DMS 273 (cell line): ENCODE measurements around the gene SLC4A11.

Experiments used
- DNase-seq: peaks from one replicate; lab custom pipeline; 2025; ENCODE audit not compliant: unreplicated experiment; lab: John Stamatoyannopoulos, UW

The SLC4A11 gene

DNA sequence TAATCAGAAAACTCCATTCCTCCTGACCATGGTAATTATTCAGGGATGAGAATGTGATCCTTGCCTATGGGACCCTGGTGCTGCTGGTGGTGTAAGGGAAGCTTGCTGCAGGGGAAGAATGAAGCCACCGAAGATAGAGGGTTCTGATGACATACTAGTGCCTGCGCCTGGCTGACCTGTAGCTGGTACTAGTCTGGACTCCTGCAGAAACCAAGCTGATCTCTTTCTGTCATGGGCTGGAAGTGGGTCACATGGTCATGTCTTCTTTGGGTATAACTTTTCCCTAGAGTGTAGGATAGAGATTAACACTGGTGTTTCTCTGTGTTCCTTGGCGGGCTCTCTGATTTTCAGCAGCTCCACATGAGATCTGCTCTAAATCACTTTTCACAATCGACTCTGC, 8.6 kb upstream of the SLC4A11 start:
- no peak for DNase-seq

DNA sequence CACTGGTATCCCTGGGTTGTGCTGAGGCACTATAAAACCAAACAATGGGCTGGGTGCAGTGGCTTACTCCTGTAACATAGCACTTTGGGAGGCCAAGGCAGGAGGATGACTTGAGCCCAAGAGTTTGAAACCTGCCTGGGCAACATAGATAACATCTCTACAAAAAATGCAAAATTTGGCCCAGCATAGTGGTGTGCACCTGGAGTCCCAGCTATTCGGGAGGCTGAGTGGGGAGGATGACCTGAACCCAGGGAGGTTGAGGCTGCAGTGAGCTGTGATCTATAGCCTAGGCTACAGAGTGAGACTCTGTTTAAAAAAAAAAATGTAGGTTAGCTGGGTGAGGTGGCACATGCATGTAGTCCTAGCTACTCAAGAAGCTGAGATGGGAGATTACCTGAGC, 7.7 kb upstream of the SLC4A11 start:
- DNase-seq: no peak

DNA sequence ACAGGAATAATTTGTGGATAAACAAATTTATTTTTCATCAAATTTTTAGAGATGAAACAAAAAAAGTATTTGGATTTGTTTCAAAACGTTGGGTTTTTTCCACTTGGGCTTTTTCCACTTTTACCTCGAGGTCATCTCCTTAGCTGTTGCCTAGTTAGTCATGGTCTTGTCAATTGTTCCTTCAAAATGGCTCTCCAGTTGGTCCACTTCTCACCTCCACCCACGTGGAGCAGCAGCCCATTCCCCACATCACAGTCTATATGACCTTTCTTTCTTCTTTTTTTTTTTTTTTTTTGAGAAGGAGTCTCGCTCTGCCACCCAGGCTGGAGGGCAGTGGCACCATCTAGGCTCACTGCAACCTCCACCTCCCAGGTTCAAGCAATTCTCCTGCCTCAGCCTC, 6.7 kb upstream of the SLC4A11 start:
- no peak for DNase-seq

DNA sequence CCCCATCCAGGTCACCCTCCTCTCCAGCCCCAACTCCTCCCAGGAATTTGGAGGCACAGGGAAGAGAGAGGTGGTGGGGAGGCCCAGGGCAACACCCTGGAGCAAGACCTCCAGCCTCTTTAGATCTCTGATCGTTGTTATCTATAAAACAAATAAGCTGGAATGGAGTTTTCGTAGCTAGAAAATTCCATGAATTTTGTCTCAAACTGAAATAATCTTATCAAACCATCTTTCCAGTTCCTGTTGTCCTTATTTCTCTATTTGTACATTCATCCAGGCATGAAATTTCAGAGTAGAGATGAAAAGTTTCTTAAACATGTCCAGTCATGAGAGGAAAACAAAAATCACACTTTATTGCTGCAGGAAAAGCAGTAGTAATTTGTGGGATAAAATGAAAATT, 6.2 kb upstream of the SLC4A11 start:
- no peak for DNase-seq

DNA sequence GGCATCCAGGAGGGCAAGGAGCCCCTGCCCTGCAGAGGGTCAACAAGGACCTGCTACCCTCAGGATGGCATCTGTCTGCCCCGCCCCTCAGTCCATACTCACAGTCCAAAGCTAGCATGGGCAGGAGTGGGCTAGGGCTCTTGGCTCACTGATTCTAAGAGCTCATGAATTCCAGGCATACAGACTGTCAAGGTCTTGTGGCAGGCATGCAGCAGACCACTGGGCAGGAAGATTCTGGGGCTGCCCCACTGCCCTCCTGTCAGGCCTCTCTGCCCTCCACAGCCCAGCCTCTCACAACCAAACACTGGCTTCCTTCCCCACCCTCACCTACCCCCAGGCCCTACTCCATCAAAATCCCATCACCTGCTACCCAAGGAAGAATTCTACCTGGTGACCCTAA, 5.6 kb upstream of the SLC4A11 start:
- DNase-seq: no peak

DNA sequence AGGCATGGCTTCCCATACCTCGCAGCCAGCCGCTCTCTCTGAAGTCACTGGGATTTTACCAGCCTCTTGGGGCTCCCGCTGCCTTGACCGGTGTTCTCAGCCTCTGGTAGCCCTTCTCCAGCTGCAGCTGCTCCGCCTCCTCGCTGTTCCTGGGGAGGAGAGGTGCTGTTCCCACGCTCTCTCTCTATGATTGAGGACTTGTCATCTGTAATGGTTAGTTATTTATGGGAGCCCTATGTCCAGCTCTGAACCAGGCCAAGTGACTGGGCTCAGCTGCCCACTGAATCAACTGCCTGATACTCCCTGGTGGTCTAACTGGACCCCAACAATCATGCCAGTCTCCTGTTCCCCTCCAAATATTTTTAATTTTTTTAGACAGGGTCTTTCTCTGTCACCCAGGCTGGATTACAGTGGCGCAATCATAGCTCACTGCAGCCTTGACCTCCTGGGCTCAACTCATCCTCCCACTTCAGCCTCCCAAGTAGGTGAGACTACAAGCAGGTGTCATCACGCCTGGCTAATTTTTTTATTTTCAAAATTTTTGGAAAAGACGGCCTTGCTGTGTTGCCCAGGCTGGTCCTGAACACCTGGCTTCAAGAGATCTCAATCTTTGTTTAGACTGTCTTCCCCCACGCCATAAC, 4.8 kb upstream of the SLC4A11 start:
- DNase-seq: no peak

DNA sequence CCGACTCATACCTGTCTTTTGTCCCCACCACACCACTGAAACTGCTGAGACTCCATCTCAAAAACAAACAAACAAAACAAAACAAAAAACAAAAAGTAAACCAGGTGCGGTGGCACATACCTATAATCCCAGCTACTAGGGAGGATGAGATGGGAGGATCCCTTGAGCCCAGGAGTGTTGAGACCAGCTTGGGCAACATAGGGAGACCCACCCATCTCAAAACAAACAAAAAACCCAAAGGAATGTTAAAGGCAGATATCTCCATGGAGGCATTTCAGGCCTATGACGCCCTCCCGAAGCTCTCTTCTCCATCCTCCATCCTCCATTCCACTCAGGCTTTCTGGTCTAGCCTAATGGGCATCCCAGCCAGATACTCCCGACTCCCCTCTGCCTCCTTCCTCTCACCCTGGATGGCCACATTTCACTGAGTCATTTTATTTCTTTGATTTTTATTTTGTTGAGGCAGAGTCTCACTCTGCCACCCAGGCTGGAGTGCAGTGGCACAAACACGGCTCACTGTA, 3.2 kb upstream of the SLC4A11 start:
- DNase-seq: no peak

DNA sequence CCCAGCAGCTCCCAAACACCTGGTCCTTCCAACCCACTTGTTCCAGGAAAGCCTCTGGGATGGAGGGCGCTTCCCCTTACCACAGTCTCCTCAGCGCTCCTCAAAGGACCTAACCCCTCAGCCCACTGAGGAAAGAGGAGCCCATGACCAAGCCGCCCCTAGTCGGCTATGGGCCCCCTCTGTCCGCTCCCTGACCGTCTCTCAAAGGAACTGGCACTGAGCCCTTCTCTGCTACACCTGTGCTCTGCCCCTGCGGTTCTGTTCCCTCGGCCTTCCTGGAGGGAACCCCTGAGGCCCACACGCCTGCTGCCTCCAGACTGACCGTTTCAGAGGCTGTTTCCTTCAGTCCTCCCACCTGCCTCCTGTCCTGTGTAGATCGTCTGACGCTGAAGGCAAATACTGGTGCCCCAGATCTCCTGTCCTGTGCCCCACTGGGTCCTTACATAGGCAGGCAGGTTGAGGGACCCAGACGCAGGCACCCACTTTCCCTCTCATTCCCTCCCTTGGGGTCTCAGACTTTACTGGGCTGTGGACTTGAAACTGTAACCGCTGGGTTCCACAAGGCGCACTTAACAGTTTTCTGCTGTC, 1.9 kb upstream of the SLC4A11 start:
- no peak for DNase-seq

DNA sequence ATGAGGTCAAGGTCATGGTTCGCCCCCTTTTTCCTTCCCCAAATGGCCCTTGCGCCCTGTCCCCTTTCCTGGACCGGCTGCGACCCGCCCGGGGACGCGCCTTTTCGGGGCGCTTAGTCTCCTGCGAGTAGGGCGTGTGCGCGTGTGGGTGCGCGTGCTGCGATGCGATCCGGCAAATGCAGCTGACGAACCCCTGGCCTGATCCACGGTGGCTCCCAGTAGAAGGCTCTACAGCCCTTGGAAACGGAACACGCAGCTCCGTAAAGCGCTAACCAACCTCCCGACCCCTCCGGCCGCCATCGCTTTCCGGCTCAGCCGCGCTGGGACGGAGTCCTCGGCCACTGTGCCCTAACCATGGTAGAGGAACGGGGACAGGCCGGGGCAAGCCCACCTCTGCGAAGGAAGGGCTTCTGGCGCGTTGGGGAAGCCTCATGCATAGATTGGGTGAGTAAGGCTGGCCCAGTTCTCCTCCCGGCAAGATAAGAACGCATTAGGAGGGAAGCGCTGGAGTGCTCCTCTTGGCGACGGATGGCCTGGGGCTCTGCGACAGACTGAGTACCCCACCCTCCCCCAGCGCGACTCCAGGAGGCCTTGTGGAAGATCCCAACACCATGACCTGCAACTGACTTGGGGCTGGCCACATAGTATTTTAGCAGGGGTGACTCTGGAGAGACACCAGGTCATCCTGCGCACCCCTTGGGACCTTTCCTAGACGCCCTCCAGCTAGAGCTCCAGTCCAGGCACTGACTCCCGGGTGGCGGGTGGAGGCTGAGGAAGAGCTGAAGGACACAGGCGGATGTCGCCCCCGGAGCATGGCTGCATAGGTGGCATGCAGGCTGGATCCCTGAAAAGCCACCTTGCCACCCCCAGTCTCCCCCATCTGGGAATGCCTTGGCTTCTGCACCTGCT, 1.1 kb upstream of the SLC4A11 start:
- peak; percentile 64 for DNase-seq

DNA sequence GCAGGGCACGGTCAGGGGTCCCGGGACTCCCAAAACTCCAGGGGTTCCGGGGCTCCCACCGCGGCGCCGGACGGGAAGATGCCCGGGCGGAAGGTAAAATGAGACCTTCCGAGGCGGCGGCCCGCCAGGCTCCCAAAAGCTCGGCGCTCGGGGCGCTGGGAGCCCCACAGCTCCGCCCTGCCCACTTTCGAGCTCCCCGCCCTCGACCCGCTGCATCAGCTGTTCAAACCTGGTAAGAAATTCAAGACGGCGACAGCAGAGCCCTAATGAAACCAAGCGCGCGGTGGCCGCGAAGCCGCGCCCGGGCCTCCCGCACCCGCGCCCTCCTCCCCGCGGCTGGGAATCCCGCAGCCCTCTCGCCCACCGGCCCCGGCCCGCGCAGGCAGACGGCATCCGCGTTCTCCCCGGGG, 369 bp downstream of the SLC4A11 start:
- peak; percentile 77 for DNase-seq

DNA sequence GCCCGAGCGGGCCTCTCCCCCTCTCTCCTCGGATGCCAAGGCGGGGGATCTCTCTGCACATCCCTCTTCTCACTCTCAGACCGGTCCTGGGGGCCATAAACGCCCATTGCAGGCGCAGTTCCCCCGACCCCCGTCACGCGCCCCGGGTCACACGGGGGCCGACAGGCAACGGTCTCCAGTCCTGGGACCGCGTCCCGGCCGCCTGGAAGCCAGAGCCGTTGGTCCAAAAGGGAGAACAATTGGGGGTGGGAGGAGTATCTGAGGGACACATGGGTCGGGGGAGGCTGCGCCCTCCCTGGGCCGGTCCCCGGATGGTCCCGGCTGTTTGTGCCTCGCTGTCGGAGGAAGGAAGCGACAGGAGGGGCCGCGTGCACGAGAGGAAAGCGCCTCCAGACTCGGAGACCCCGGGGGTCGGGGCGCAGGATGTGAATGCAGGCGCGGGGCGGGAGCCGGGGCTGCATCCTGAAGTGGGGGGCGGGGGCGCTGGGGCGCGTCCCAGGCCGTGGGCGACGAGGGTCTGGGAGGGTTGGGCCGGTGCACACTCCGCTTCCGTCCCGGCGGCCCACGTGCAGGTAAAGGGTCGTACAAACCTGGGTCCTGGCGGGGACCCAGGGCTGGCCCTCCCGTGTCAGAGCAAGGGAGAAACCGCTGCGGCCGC, 903 bp downstream of the SLC4A11 start:
- DNase-seq: peak; percentile 43

DNA sequence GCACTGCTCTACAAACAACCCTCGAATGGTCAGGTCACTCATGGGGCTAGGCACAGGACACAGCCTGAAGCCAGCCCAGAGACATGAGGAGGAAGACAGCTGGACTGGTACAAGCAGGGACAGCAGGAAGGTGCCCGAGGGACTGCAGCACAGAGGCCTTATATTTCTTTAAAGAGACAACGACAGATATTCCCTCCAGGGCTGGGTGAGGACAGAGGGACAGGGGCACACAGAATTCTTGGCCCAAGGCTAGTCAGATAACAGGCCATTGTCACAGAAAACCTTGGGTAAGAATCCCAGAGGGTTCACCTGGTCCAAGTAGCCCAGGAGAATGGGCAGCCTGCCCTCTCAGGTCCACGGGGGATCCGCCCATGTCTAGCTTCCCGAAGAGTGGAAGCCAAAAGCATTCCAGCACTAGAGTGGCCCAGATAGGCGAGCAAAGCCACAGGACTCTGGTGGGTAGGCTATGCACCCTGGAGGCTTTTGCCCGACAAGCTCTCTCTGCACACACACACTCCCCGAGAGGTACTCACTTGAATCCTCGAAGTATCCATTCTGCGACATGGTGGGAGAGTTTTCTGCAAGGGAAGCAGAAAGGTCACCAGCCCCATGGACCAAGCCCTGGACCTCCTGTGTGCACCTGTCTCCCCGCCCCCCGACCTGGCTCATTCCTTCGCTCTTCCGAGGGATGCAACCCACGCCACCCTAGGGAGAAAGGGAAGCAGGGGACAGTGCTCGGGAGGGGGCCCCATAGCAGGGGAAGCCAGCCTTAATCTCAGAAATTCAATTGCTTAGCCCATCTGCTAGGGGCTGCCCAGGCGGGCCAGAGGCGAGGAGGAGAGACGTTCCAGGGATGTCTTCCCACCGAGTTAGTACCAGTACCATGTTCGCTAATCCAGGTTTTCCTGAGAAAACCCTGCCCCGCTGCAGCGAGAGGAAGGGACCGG, 1.7 kb downstream of the SLC4A11 start:
- DNase-seq: no peak

DNA sequence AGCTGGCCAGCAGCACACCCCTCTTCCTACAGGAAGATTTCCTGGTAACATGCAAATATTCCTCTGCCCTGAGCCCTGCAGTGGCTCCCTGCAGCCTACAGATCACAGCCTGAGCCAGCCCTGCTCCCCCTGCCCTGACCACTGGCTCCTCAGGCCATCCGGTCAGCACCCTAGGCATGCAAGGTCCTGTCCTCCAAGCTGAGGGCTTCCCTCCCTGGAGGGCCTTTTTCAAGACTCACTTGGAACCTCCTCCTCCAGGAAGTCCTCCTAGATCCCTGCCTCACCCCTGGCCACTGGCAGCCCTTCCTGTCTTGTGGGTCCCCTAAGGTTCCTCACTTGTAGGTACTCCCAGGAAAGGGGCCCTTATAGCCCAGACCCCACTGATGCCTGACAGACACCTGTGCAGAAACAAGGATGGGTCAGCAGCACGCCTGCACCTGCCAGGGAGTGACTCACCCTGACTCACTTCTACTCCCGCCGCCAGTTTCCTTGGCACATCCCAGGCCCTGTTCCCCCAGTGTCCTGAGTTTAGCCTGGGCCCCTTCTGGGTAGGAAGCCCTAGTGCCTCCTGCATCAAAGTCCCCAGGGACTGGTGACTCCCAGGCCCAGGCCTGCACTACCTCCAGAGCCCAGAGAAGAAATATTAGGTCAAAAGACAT, 3.2 kb downstream of the SLC4A11 start:
- DNase-seq: no peak

DNA sequence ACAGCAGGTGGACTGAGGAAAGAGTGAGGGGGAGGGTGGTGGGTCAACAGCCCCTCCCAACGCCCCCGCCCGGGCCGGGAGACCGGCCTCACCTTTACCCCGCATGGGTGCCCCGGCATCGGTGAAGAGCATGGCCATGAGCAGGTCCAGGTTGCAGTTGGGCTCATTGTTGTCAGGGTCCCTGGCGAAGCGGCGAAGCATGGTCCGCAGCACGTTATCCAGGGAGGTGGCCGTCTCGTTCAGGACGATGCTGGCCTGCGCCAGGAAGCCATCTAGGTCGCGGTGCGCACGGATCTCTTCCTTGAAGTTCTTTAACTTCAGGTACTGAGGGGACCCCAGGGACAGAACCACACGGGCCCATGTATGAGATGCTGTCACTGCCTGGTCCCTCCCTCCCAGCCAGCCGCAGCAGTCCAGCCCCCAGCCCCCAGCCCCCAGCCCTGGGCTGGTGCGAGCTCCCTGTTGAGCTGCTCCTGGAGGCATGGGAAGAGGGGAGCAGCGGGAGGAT, 4.9 kb downstream of the SLC4A11 start:
- DNase-seq: no peak

DNA sequence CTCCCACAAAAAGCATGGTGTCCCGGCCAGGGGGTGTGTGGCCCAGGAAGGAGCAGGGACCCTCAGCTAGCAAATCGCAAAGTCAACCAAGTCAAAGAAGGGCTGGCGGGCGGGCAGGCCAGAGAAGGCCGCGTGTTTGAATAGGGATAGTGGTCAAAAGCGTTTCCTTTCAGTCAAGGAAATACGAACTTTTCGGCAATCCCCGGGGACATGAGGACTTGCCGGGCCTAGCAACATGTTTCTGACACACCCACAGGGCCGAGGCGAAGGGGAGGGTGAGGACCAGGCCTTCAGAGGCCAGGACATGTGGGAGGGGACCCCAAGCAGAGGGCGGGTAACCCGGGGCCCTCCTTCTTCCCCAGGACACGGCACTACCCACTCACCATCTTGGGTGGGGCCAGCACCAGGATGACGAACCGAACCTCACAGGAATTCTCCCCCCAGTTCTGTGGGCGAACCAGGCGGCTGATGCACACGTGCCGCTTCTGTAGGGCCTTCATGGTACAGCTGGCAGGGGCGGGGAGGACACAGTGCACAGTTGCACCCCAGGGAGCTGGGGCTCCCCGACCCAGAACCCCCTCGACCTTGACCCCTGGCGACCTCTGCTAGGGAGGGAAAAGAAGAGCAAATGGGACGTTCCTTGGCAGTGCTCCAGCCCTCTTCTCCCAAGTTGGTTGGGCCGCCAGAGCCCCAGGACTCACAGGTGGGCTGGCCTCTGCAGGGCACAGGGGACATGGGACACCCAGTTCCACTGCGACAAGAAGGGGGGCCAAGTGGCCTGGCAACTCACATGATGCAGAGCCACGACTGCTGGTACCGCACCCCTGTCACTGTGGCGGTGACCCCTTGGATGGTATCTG, 5.6 kb downstream of the SLC4A11 start:
- no peak for DNase-seq

DNA sequence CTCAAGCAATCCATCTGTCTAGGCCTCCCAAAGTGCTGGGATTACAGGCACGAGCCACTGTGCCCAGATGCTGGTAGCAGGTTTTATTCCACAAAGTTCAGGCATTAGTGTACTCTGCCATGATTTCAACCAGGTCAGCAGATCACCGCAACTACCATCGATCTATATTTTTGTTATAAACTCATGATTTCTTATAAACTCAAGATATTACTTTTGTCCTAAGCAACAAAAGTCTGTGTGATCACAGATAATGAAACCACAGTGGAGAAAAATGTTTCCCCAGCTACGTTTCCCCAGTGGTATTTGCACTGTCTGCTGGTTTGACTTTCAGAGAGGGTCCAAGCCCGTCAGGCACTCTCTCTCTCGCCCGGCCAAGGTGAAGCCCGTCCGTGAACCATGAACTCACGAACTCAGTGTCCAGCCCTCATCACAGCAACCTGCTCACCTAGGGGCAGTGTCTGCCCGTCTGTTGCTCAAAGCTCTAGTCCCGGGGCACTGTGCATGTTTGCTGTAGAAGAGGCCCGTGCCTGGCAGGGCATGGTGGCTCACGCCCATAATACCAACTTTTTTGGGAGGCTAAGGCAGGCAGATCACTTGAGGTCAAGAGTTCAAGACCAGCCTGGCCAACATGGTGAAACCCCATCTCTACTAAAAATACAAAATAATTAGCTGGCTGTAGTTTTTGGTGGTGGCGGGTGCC, 7.0 kb downstream of the SLC4A11 start:
- no peak for DNase-seq

DNA sequence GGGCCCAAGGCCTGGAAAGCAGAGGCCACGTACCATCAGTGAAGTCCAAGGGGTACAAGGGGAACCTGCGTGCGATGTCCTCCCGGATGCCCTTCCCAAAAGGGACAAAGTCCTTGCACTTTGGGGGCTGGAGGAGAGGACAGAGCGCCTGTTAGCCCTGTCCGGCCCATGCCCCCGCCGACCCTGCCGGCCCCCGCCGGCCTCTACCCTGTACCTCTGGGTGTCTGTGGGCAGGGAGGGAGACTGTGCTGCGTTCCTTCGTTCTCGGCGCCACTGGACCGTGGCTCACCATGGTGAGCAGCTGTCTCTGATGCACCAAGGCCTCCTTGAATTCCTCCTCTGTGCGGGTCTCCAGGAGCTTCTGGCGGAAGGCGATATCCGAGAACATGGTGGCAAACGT, 7.9 kb downstream of the SLC4A11 start:
- DNase-seq: no peak

DNA sequence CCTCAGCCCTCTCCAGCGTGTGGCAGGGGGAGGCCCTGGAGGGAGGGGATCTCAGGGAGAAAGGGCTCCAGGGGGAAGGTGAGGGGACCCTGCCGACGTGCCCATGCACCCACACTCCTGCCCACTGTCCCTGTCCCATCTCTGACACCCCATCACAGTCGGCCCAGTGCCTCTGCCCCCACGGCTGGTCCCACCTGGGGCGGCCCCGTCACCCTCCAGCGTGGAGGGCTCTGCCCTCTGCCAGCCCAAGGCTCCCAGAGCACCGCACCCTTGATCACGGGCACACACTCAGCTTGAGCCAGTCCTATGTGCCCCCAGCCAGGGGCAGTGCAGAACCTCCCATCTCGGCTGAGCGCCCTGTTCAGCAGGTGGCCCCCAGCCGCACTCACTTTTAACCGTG, 9.2 kb downstream of the SLC4A11 start:
- no peak for DNase-seq
